GM12874 (cell line): ENCODE results near the gene ARL14EP.

Source experiments
- TF ChIP-seq, protein P1 (sequence below): IDR thresholded peaks from 2 replicates; pipeline ENCODE4 v1.5.1; 2011; ENCODE audit warnings: low read depth, mild to moderate bottlenecking, control low read depth, low read length, moderate library complexity; ENCODE audit not compliant: insufficient read depth

Gene ARL14EP

DNA sequence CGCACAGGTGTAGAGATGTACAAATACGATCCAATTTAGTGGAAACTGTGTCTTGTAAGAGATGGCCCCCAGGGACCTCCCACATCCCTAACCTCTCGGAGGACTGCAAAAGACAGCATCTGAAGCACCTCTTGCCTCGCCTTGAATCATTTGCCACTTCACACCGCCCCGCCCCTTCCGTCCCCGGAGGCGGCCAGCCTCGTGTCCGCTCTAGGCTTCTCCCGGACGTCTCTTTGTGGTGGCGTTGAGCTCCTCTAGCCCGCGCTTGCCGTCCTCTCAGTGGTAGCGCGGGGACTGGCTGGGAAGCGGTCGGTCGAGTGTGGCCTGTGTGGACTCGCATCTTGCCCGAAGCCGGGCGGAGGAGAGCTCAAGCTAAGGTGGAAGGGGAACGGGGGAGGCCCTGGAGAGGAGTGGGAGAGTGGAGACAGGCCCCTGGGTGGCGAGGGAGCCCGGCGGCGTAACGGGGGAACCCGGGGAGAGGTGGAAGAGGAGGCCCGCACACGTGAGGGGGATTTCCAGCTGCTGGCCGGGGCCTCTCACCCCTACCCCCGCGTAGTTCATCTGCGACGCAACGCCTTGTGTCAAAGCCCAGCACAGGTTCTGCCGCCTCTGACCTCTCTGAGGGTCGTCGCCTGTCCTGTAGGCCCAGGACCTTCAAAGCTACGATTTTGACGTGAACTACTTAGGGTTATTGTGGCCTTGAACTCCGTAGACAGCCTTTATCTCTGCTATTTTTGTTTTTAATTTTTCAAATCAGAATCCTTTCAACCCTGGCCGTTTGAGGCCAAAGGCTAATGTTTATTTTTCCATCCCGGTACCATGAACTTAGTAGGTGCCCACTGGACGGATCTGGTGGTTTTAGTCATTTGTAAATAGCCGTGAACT lies at the start of gene ARL14EP:
Gene ARL14EP, plus strand, starts transcription at position 279 of the 885 bp plus-strand sequence. CDS start 7,845 bp downstream, outside the sequence.
- TF ChIP-seq, protein P1, sequence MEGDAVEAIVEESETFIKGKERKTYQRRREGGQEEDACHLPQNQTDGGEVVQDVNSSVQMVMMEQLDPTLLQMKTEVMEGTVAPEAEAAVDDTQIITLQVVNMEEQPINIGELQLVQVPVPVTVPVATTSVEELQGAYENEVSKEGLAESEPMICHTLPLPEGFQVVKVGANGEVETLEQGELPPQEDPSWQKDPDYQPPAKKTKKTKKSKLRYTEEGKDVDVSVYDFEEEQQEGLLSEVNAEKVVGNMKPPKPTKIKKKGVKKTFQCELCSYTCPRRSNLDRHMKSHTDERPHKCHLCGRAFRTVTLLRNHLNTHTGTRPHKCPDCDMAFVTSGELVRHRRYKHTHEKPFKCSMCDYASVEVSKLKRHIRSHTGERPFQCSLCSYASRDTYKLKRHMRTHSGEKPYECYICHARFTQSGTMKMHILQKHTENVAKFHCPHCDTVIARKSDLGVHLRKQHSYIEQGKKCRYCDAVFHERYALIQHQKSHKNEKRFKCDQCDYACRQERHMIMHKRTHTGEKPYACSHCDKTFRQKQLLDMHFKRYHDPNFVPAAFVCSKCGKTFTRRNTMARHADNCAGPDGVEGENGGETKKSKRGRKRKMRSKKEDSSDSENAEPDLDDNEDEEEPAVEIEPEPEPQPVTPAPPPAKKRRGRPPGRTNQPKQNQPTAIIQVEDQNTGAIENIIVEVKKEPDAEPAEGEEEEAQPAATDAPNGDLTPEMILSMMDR, result no peak

GRCh38 chr11:30277176-30277575 lies 45.7 kb upstream of the ARL14EP start:
- TF ChIP-seq, protein P1, result no peak

DNA sequence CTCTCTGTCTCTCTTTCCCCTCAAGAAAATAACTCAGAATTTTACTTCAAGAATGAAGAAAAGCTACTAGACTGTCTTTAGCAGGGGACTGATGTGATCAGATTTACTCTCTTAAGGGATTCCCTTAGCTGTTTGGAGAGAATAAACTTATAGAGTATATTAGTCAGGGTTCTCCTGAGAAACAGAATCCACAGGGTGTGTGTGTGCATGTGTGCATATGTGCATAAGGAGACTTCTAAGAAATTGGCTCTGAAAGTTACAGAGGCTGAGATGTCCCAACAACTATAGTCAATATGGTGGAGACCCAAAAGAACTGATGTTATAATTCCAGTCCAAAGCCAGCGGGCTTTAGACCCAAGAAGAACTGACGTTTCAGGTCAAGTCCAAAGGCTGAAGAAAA lies 43.1 kb upstream of the ARL14EP start:
- TF ChIP-seq, protein P1, result no peak

- TF ChIP-seq, protein P1, result no peak
These were observed 41.2 kb upstream of the ARL14EP start for GRCh38 chr11:30281476-30282288.

- TF ChIP-seq, protein P1, result no peak
These were observed 40.6 kb upstream of the ARL14EP start for GRCh38 chr11:30282289-30282631.

DNA sequence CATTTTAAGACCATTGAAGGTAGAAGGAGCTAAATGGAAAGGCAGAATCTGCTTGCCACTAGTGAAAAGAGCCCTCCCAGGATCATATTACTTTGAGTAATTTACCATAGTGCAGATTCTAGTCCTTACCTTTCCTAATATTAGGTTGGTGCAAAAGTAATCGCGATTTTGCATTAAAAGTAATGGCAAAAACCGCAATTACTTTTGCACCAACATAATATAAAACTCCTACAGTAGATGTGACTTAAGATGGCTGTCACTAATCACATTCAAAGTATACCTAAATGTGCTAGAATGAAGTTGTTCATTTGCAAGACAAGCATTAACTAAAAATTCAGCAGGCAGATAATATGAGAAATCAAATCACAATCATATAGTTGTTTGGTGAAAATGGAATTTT lies 38.1 kb upstream of the ARL14EP start:
- TF ChIP-seq, protein P1, result no peak

DNA sequence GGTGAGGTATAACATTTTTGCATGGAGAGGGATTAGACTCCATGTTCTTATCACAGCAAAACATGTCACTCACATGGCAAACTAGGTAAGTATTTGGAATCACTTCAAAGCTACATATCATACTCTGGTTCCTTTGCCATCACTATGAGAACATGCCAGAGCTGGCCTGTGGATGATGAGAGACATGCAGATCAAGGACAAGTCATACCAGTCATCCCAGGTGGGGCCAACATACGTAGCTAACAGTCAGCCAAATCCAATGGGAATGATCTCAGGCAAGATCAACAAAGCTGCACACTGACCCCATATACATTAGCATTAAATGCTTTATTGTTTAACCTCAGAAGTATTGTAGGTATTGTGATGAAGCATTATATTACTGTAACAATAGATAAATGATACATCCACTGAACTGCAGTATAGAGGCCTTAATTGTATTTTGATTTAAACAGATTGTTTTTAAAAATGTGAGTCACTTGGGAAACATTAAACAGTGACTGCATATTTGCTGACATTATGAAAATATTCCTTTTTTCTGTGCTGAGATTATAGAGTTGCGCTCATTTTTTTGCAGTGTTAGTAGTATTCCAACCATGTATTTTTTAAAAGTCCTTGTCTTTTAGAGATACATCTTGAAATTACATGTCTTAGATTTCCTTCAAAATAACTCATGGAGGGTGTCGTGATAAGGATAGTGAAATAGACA lies 37.3 kb upstream of the ARL14EP start:
- TF ChIP-seq, protein P1, result no peak
